ENCODE measurements around the gene AK2. TPM values are rescaled to one million over a fixed set of nuclear protein-coding genes. Genes with fewer than 3 reads are reported as not detected.
"Not testable (repeated sequence)": the region's sequence is repeated elsewhere in the genome, so short reads cannot be mapped to it uniquely, and the experiment has no call there.

The AK2 gene
- total and polyA plus RNA-seq, 11 donors = 101 to 292 (median 137) TPM

DNA sequence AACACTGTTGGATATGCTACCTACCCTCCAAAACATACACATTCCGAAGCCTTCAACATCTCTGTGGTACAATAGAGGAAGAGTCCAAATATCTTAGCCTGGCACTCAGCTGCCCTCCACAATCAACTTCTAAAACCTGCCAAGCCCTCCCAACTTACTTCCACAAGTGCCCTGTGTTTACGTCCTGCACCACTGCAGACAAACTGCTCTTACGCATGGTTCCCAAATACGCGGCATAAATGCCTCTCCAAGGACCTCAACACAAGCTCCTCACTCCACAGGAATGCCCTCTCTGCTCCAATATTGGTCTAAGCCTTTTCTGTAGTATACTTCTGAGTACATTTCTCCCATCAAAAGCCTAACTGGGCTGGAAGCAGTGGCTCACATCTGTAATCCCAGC, 6.8 kb downstream of the AK2 start:
- peak; percentile 19 to 47 (median 44) for ATAC-seq
- Histone ChIP-seq H3K4me1 (peaks cover 5 to 62% (median 33%) of the 10 kb centered on the region in 12 donors), H3K27ac (peak overlapping the region in 8 of 12 donors; percentile 7 to 65 (median 48))

DNA sequence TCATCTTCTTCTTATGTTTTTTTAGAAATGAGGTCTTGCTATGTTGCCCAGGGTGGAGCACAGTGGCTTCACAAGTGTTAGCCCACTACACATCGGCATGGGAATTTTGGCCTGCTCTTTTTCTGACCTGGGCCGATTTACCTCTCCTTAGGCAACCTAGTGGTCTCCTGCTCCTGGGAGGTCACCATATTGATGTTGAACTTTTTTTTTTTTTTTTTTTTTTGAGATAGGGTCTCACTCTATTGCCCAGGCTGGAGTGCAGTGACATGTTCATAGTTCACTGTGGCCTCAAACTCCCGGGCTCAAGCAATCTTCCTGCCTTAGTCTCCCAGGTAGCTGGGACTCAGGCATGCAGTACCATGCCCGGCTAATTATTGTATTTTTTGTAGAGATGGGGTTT, 7.5 kb downstream of the AK2 start:
- intact Hi-C loops (cut with DNase I) = no loop called here
- Histone ChIP-seq H3K4me3 (no peak overlapping the region), H3K27me3 (no peaks in the 10 kb centered on the region), H3K36me3 (peaks cover 0 to 49% (median 25%) of the 10 kb centered on the region in 9 donors), H3K27ac (peak overlapping the region in 2 of 12 donors; percentile 49 to 55), H3K4me1 (peaks cover 5 to 62% (median 30%) of the 10 kb centered on the region in 12 donors), H3K9me3 (no peaks in the 10 kb centered on the region)
- DNase-seq (no peak), ATAC-seq (no peak)
- TF ChIP-seq POLR2A (IDR thresholded peaks at IDR 0.05) = no peak
- TF ChIP-seq, protein P1, sequence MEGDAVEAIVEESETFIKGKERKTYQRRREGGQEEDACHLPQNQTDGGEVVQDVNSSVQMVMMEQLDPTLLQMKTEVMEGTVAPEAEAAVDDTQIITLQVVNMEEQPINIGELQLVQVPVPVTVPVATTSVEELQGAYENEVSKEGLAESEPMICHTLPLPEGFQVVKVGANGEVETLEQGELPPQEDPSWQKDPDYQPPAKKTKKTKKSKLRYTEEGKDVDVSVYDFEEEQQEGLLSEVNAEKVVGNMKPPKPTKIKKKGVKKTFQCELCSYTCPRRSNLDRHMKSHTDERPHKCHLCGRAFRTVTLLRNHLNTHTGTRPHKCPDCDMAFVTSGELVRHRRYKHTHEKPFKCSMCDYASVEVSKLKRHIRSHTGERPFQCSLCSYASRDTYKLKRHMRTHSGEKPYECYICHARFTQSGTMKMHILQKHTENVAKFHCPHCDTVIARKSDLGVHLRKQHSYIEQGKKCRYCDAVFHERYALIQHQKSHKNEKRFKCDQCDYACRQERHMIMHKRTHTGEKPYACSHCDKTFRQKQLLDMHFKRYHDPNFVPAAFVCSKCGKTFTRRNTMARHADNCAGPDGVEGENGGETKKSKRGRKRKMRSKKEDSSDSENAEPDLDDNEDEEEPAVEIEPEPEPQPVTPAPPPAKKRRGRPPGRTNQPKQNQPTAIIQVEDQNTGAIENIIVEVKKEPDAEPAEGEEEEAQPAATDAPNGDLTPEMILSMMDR (IDR thresholded peaks at IDR 0.05) = no peak
- 93 to 98% (median 95%) methylated on average over 4 of the region's 4 CpGs for WGBS, 4 donors

More for the DNA sequence above, 6.8 kb downstream of the AK2 start:
- H3K4me3 ChIP-seq = no peak overlapping the region
- no peak for DNase-seq
- no peaks in the 10 kb centered on the region for H3K9me3 ChIP-seq
- H3K27me3 ChIP-seq = no peaks in the 10 kb centered on the region
- TF ChIP-seq, protein P1 (IDR thresholded peaks at IDR 0.05) = no peak
- no peak for TF ChIP-seq POLR2A (IDR thresholded peaks at IDR 0.05)
- intact Hi-C loops (cut with DNase I) = no loop called here
- peaks cover 0 to 42% (median 26%) of the 10 kb centered on the region in 9 donors for H3K36me3 ChIP-seq
- WGBS, 4 donors = 47 to 69% (median 62%) methylated on average over 5 of the region's 5 CpGs

DNA sequence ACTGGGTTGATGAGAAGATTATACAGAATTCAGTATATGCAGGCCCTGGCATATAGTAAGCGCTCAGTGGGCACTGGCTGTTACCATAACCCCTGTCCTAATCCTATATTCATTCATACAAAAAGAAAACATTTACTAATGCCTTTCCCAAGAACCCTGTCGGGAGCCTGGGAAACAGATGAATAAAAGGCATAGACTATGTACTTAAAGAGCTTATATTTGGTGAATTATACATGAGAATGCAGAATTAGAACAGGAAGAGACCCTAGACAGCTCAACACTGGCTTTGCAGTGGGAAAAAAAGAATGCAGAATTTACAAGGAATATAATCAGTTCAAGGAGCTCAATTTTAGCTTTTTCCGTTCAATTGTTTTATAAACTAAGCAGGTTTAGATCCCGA, 10.9 kb downstream of the AK2 start:
- Histone ChIP-seq H3K4me3 (no peak overlapping the region), H3K27me3 (no peaks in the 10 kb centered on the region), H3K4me1 (peaks cover 0 to 38% (median 12%) of the 10 kb centered on the region in 12 donors), H3K27ac (no peak overlapping the region), H3K36me3 (peaks cover 0 to 63% (median 44%) of the 10 kb centered on the region in 9 donors), H3K9me3 (no peaks in the 10 kb centered on the region)
- TF ChIP-seq POLR2A (IDR thresholded peaks at IDR 0.05) = no peak
- TF ChIP-seq, protein P1 (IDR thresholded peaks at IDR 0.05) = no peak
- 92 to 97% (median 94%) methylated on average over 4 of the region's 4 CpGs for WGBS, 4 donors
- ATAC-seq (no peak), DNase-seq (no peak)
- intact Hi-C loops (cut with DNase I) = no loop called here

DNA sequence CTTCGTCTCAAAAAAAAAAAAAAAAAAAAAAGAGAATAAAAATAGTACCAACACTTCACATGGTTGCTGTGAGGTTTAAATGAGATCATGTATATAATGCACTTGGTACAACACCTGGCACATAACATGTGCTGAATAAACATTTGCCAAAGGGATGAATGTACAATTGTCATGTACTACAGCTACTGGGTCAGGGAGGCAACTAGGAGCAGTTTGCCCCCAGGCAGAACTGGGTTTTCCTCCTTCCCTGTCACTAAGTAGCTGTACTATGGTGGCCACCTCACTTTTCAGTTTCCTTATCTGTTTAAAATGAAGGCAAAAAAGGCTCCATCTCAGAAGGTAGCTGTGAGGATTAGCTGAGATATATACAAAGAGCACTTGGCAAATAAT, 11.5 kb downstream of the AK2 start:
- intact Hi-C loops (cut with DNase I) = no loop called here
- no peaks in the 10 kb centered on the region for H3K9me3 ChIP-seq
- H3K4me3 ChIP-seq = no peak overlapping the region
- 50 to 60% (median 57%) methylated on average over 1 of the region's 1 CpG for WGBS, 4 donors
- H3K27me3 ChIP-seq = no peaks in the 10 kb centered on the region
- TF ChIP-seq, protein P1 (IDR thresholded peaks at IDR 0.05) = no peak
- no peak for TF ChIP-seq POLR2A (IDR thresholded peaks at IDR 0.05)
- DNase-seq (no peak), ATAC-seq (no peak)
- no peak overlapping the region for H3K27ac ChIP-seq
- peaks cover 0 to 66% (median 50%) of the 10 kb centered on the region in 9 donors for H3K36me3 ChIP-seq
- peaks cover 0 to 32% (median 9%) of the 10 kb centered on the region in 12 donors for H3K4me1 ChIP-seq

DNA sequence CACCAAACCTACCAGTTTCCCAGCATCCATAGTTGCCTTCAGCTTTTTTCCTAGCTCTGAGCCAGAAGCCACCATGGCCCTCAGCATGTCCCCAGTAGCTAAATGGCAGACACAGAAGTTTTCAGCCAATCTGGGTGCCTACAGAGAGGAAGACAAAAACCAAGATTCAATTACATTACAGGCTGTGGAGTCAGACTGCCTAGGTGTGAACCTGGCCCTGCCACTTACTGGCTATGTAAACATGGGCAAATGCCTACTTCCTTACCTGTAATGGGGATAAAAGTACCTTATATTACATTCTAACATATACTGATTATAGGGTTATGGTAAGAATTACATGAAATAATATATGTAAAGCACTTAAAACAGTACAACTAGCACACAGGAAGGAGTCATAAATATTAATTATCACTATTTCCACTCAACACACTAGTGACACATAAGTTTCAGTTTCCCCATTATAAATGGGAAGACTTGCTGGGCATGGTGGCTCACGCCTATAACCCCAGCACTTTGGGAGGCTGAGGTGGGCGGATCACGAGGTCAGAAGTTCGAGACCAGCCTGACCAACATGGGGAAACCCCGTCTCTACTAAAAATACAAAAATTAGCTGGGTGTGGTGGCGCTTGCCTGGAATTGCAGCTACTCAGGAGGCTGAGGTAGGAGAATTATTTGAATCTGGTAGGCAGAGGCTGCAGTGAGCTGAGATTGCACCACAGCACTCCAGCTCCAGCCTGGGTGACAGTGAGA, 12.1 kb downstream of the AK2 start:
- H3K27me3 ChIP-seq; H3K9me3 ChIP-seq; intact Hi-C loops (cut with DNase I); H3K4me3 ChIP-seq; ATAC-seq; DNase-seq; H3K27ac ChIP-seq: not testable (repeated sequence)
- WGBS, 4 donors = 78 to 91% (median 87%) methylated on average over 6 of the region's 6 CpGs
- peaks cover 0 to 66% (median 55%) of the 10 kb centered on the region in 9 donors for H3K36me3 ChIP-seq
- peaks cover 0 to 27% (median 6%) of the 10 kb centered on the region in 12 donors for H3K4me1 ChIP-seq
